Anterior cingulate cortex (tissue), 58 donors: ENCODE results near the gene SMIM14.
"Not testable (repeated sequence)": the region's sequence is repeated elsewhere in the genome, so short reads cannot be mapped to it uniquely, and the experiment has no call there.

ENCODE experiments used
- DNase-seq, 58 donors: peaks; one replicate each; lab custom pipeline; 2025; lab: John Stamatoyannopoulos, UW

The SMIM14 gene

GRCh38 chr4:39542611-39543012 lies 96.1 kb downstream of the SMIM14 start:
- DNase-seq, result no peak

- DNase-seq, result no peak
These were observed 96.6 kb downstream of the SMIM14 start for GRCh38 chr4:39541987-39542610.

DNA sequence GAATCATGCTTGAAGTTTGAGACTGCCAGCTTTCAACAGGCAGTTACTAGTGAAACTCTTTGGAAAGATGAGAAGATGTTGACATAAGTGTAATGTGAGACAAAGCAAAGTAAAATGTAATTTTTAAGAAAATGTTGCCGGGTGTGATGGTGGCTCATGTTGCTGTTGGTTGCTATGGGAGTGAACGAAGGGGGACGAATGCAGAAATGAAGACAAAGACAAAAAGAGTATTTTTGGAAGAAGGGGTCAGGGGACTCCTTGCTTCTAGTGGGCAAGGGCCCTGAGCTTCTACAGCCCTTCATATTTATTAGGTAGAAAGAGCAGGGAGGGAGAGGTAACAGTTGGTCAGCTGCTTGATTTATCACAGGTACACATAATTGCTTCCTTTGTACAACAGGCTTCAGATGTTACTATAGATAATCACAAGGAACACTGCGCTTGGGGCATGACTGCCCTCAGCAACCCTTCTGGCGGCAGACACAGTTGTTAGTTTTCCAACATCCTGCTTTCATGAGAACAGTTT lies 99.5 kb downstream of the SMIM14 start:
- DNase-seq, result no peak

DNA sequence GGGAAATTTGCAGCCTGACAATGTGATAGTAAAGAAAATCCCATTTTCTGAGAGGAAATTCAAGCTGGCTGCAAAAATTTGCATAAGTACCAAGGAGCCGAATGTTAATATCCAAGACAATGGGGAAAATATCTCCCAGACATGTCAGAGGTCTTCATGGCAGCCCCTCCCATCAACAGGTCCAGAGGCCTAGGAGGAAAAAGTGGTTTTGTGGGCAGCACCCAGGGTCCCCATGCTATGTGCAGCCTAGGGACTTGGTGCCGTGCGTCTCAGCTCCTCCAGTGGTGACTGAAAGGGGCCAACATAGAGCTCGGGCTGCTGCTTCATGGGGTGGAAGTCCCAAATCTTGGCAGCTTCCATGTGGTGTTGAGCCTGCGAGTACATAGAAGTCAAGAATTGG lies 105.1 kb downstream of the SMIM14 start:
- no peak for DNase-seq

DNA sequence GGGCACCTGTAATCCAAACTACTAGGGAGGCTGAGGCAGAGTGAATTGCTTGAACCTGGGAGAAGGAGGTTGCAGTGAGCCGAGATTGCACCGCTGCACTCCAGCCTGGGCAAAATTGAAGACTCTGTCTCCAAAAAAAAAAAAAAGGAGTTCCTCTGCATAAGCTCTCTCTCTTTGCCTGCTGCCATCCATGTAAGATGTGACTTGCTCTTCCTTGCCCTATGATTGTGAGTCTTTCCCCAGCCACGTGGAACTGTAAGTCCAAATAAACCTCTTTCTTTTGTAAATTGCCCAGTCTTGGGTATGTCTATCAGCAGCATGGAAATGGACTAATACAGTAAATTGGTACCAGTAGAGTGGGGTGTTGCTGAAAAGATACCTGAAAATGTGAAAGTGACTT lies 106.4 kb downstream of the SMIM14 start:
- DNase-seq, result not testable (repeated sequence)

- no peak for DNase-seq
These were observed 108.0 kb downstream of the SMIM14 start for GRCh38 chr4:39530682-39531081.

- DNase-seq, result no peak
These were observed 109.1 kb downstream of the SMIM14 start for GRCh38 chr4:39529534-39529933.

DNA sequence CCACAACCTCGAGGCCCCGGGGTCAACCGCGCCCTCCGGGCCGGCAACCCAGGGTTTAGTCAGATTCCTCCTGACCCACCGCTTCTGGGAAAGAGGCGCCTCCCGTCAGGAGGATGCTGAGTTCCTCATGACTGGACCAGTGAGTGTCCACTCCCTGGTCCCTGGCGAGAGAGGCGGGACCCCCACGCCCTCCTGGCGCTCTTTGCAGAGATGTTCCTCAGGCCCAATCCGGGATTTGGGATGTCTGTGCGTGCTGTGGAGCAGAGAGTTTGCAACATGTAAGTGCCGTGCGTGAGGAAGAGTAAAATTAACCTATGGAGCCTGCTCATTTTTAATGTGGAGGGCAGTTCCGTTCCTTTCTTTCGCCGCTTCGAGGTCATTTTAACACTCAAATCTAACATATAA lies 110.6 kb downstream of the SMIM14 start:
- peak in 4 of 58 donors; percentile 51 to 72 (median 68) for DNase-seq

DNA sequence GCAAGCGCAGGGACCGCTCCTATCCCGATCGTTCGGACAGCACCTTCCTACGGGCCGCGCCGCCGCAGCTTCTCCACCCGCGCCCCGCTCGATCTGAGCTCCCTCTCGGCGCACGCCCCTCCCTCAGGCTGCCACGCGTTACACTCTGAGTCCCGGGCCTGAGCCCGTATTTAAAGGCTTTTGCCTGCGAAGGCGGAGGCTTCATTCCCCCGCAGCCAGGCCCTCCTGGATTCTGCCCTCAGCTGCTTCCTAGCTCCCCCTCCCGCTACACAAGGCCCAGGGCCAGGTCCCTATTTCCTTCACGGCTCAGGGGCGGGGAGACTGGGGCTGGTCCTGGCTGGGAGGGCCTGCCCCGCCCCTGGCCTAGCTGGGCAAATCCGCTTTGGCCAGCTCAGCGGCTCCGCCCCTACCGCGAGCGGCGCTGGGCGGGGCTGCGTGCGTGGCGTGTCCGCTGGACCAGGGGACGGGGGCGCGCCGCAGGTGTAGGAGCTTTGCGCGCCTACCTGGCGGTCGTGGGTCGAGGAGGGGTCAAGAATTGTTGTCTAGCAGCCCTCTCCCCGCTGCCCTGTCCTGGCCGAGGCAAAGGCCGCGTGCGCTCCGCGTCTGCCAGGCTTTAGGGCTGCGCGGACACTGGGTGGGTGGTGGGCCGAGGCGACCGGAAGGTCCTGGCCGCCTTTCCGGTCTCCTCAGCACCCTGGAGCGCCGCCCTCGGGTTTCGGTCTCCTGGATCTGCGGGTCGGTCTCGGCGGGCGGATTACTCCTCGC lies 111.2 kb downstream of the SMIM14 start, which contains the start of gene UGDH:
Gene UGDH (minus strand): TSS at position 144 of the 765 bp plus-strand sequence. CDS start 5,927 bp downstream, outside the sequence.
- peak; percentile 56 to 99 (median 95) for DNase-seq

DNA sequence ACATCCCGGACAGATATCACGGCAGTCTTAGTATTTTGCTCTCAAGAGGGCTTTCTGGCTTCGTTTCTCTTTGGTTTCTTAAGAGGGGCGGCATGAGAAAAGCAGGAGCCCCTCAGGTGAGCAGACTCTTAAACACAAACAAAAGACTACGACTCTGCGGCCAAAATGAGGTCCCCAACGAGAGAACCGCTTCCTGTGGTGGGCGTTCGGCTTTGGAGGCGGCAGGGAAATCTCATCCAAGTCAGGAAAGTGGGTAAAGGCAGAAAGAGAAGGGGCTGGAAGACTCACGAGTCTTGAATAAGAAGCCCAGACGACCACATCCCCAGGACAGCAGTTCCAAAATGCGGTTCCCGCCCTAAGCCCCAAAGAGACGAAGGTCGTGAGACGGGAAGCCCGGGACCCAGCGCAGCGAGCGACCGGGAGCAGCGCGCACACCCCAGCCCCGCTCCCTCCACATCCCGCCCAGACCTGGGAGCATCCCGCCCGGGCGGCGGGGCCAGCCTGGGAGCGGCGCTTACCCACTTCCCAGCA lies 111.8 kb downstream of the SMIM14 start:
- peak in 16 of 58 donors; percentile 23 to 63 (median 46) for DNase-seq

GRCh38 chr4:39525822-39526690 lies 112.6 kb downstream of the SMIM14 start:
- DNase-seq, result peak in 1 of 58 donors; percentile 37

DNA sequence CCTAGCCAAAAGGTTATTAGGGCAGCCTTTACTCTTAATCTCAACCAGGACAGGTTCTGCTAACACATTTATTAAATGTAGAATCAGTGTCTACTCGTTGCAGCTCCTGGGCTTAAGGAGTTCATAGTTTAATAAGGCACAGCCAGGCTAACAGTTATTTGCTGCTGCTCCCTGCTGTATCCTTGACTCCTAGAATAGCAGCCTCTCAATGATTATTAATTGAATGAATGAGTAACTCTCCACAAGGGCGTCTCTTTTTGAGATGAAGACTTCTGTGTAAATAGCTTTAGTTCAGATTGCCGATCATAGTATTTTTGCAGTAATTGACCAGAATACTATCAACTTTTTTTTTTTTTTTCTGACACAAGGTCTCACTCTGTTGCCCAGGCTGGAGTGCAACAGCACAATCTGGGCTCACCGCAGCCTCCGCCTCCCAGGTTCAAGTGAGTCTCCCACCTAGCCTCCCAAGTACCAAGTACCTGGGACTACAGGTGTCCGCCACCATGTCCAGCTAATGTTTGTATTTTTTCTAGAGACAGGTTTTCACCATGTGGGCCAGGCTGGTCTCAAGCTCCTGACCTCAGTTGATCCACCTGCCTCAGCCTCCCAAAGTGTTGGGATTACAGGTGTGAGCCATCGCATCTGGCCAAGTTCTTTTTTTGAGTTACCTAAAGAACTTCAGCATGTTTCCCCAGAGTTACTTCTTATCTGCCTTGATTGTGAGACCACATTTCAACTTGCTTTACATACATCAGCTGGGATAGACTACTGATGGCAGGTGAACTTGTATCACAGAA lies 114.3 kb downstream of the SMIM14 start:
- no peak for DNase-seq

GRCh38 chr4:39522068-39522467 lies 116.6 kb downstream of the SMIM14 start:
- DNase-seq, result no peak

DNA sequence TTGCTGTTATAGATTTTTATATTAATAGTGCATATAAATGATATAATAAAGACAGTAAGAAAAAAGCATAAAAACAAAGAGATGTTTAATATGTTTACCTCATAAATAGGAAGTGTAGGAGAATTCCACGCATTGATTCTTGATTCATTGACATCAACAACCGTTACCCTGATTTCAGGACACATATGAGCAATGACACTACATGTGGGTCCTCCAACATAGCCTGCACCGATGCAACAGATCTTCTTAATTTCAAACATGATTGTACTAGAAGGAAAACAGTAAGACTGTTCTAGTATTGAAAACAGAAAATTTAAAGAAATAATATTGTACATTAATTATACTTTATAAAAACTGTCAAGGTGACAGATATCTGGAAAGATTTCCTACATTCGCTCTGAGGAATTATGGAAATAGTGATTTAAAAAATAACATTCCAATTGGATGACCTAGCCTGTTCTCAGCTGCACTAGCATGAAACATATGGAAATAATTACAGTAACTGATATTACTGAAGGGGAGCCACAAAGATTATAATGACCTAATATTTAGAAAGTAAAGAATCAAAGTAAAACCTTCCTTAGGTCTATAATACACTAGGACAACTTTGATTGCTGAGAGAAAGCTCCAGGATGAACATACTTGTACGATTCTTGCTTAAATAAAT lies 117.3 kb downstream of the SMIM14 start:
- DNase-seq, result no peak

GRCh38 chr4:39518484-39518883 lies 120.2 kb downstream of the SMIM14 start:
- no peak for DNase-seq

GRCh38 chr4:39516407-39516966 lies 122.2 kb downstream of the SMIM14 start:
- DNase-seq, result no peak

DNA sequence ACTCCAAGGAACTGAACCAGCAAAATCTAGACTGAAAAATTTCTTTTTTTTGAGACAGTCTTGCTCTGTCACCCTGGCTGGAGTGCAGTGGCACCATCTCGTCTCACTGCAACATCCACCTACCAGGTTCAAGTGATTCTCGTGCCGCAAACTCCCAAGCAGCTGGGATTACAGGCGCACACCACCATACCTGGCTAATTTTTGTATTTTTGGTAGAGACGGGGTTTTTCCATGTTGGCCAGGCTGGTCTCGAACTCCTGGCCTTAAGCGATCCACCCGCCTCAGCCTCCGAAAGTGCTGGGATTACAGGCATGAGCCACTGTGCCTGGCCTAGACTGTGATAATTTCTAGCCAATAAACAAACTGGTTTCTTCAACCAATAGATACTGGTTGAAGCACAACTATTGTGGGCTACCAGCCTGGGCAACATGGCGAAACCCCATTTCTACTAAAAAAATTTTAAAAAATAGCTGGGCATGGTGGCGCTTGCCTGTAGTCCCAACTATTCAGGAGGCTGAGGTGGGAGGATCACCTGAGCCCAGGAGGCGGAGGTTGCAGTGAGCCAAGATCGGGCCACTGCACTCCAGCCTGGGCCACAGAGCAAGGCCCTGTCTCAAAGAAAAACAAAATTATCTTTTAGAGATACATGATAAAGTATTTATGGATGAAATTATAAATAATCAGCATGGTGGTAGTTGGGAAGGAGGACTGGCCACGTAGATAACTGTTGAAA lies 122.8 kb downstream of the SMIM14 start:
- not testable (repeated sequence) for DNase-seq

DNA sequence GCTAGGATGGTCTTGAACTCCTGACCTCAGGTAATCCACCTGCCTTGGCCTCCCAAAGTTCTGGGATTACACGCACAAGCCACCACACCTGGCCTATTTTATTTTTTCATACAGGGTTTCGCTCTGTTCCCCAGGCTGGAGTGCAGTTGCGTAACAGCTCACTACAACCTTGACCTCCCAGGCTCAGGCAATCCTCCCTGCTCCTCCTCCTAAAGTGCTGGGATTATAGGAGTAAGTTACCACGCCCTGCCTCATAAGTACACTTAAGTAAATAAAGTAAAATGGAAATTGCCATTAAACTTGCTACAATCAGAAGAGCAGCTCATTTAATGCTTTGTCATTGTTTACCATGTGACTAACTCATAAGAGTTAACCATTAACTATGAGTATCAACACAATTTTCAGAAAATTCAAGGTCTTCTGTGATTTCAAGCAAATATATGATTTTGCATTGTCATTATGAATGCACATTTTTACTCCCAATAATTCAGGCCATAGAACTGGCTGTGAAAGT lies 123.7 kb downstream of the SMIM14 start:
- no peak for DNase-seq
